Measurements from ENCODE around the gene STPG2.

Gene STPG2

DNA sequence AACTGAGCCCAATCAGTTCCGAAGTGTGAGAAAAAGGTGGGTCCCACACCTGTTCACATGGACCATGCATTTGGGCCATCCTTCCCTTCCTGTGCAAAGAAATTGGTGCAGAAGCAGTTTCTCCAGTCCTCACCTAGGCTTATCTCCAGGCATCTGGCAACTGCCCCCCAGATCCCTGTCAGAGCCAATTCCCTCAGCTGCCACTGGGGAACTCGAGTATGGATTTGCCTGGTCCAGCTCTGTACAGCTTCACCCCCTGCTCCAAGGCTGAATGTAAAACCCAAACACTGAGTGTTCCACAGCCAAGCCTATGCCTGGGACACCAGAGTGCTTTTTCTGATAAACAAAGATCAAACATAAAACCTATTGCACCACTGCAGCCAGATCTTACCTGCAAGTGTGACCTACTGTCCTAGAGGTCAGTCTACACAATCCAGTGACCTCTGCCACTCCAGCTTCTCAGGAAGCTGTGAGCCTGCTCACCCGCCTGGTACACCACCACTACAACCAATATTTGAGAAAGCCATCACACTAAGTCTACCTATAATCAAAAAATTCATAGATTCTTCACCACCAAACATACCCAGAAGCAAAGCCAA is 136.4 kb downstream of the STPG2 start:
- in situ Hi-C loops (cut with MboI; ENCODE audit: low sequenced_read_pairs, unreplicated experiment) = no loop called here
- DNase-seq (ENCODE audit: low spot score) = no peak
- TF ChIP-seq, protein P1, sequence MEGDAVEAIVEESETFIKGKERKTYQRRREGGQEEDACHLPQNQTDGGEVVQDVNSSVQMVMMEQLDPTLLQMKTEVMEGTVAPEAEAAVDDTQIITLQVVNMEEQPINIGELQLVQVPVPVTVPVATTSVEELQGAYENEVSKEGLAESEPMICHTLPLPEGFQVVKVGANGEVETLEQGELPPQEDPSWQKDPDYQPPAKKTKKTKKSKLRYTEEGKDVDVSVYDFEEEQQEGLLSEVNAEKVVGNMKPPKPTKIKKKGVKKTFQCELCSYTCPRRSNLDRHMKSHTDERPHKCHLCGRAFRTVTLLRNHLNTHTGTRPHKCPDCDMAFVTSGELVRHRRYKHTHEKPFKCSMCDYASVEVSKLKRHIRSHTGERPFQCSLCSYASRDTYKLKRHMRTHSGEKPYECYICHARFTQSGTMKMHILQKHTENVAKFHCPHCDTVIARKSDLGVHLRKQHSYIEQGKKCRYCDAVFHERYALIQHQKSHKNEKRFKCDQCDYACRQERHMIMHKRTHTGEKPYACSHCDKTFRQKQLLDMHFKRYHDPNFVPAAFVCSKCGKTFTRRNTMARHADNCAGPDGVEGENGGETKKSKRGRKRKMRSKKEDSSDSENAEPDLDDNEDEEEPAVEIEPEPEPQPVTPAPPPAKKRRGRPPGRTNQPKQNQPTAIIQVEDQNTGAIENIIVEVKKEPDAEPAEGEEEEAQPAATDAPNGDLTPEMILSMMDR (IDR thresholded peaks at IDR 0.05; ENCODE audit: borderline replicate concordance, control extremely low read depth, extremely low read depth, insufficient read depth, missing control alignments) = no peak

DNA sequence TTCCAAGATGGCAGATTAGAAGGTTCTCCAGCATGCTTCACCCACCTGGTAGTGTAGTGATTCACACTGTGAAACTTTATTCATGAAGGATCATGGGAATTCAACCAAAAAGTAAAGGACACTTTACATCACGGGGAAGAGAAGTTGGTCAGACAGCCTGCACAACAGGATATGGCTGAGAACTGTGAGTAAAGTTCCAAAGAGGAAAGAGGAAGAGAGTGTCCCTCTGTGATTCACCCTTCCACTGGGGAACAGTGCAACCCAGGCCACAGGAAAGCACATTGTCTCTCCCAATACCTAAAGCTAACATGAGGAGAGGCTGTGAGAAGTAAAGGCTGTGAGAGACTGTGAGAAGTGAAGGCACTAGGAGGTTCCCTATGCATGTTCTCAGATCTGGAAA is 137.2 kb downstream of the STPG2 start:
- in situ Hi-C loops (cut with MboI; ENCODE audit: low sequenced_read_pairs, unreplicated experiment) = no loop called here
- TF ChIP-seq, protein P1 (IDR thresholded peaks at IDR 0.05; ENCODE audit: borderline replicate concordance, control extremely low read depth, extremely low read depth, insufficient read depth, missing control alignments) = no peak
- DNase-seq (ENCODE audit: low spot score) = no peak

DNA sequence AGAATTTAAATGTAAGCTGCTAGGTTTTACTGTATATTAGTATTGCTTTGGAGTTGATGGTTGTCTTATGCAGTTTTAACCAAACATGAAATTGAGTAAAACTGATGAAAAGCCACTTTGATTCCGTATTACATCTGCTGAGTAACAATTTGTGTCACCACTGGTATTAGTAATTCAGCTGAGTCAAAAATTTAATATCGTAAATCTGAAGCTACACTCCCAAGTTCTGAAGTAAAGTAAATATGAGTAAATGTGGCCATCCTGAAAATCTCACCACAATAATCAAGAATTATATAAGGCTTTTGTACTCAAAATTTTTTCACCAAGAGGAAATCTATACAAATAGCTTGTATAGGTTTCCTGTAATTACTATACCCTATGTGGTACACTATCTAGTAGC is 142.3 kb downstream of the STPG2 start:
- in situ Hi-C loops (cut with MboI; ENCODE audit: low sequenced_read_pairs, unreplicated experiment) = no loop called here
- TF ChIP-seq, protein P1 (IDR thresholded peaks at IDR 0.05; ENCODE audit: borderline replicate concordance, control extremely low read depth, extremely low read depth, insufficient read depth, missing control alignments) = no peak

DNA sequence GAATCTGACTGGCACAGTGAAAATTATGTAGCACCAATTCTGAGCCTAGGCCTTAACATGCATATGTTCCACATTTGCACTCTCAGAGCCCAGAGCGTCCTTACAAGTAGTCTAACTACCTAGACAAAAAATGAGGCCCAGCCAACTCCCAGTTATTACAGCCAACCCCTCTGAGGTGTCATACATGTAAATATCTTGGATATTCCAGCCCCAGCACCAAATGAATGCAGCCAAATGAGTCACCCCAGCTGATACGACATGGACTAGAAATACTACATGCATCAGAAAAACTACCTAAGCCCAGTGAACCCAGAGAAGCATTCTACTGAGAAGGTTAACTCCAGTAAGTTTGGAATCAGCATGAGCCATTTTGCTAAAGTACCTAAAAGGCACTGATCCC is 145.1 kb downstream of the STPG2 start:
- in situ Hi-C loops (cut with MboI; ENCODE audit: low sequenced_read_pairs, unreplicated experiment) = no loop called here
- no peak for DNase-seq (ENCODE audit: low spot score)
- TF ChIP-seq, protein P1 (IDR thresholded peaks at IDR 0.05; ENCODE audit: borderline replicate concordance, control extremely low read depth, extremely low read depth, insufficient read depth, missing control alignments) = no peak

More for the DNA sequence above, 142.3 kb downstream of the STPG2 start:
- no peak for DNase-seq (ENCODE audit: low spot score)

DNA sequence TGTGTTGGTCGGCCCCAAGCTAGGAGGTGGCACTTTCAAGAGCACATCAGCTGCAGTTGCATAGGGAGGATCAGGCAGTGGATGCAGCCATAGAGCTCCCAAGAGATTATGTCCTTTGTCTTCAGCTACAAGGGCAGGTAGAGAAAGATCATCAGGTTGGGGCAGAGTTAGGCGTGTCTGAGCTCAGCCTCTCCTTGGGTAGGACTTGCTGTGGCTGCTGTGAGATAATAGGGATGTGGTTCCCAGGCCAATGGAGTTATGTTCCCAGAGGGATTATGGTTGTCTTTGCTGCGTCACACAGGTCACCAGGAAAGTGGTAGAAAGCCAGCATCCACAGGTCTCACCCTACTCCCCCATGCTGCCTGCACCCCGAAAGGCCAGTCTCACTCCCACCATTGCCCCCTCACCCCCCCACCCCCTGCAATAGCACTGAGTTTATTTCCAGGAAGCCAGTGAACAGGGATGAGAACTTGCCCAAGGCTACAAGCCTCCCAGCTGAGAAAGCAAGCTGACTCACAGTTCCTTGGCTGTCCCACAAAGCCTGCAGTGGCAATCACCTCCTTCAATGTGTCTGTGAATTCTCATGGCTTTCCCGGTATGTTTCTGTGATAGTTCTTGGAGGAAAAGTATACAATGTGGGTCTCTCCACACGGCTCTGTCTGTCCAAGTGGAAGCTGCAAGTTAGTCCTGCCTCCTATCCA is 148.4 kb downstream of the STPG2 start:
- no peak for DNase-seq (ENCODE audit: low spot score)
- in situ Hi-C loops (cut with MboI; ENCODE audit: low sequenced_read_pairs, unreplicated experiment) = no loop called here
- TF ChIP-seq, protein P1 (IDR thresholded peaks at IDR 0.05; ENCODE audit: borderline replicate concordance, control extremely low read depth, extremely low read depth, insufficient read depth, missing control alignments) = no peak

DNA sequence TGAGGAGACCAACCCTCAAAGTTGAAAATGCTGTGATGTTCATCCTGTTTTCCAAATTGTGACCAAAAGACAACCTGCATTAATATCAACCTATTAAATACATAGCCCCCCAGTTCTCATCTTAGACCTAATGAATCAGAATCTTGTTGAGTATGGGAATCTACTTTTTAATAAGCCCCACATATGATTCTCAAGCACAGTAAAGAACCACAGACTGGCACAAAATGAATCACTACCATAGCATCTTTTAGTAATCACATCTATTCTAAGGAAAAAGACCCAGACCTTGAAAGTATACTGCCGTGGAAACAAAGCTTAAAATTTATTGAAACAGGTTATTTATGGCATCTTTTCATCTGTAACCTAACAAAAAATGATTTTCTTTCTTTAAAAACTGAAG is 152.9 kb downstream of the STPG2 start:
- no peak for DNase-seq (ENCODE audit: low spot score)
- TF ChIP-seq, protein P1 (IDR thresholded peaks at IDR 0.05; ENCODE audit: borderline replicate concordance, control extremely low read depth, extremely low read depth, insufficient read depth, missing control alignments) = no peak
- in situ Hi-C loops (cut with MboI; ENCODE audit: low sequenced_read_pairs, unreplicated experiment) = no loop called here

Data from GM13976 (cell line).